IMR-90 (cell line): ENCODE results near the gene ARHGEF4. TPM values are rescaled to one million over a fixed set of nuclear protein-coding genes. Genes with fewer than 3 reads are reported as not detected.

Experiments
- ATAC-seq: fragments of 200-7000 bp; cut with Tn5 transposase; 2 replicates; pipeline ENCODE4 v1.9.1; 2020; ENCODE audit warnings: low read depth, mild to moderate bottlenecking, moderate library complexity
- BruUV-seq: library from RNA; stranded (reverse); fragments of 400-500 nt; replicated peaks from 2 replicates; lab custom pipeline; 2021; lab: Mats Ljungman, UMichigan
- CTCF ChIA-PET: fragments of 300-600 bp; formaldehyde crosslinking; extraction: SDS; loops from one replicate; lab custom pipeline; 2021; ENCODE audit warnings: antibody characterized with exemption; lab: Yijun Ruan, JAX
- POLR2A ChIA-PET: fragments of 300-600 bp; sonication (Branson Sonifier 250); formaldehyde crosslinking; loops from one replicate; lab custom pipeline; 2022; ENCODE audit warnings: antibody characterized with exemption; ENCODE audit not compliant: unreplicated experiment; lab: Charles Lee
- DNase-seq: peaks from one replicate; pipeline ENCODE4 v3.0.0; 2013
- H2AFZ ChIP-seq: replicated peaks from 2 replicates; pipeline ENCODE3; 2013; ENCODE audit warnings: low read length, mild to moderate bottlenecking; ENCODE audit not compliant: poor library complexity
- H2AK5ac ChIP-seq: 2 replicates; pipeline ENCODE4 v1.6.1; 2013; ENCODE audit warnings: low read depth, low read length, inconsistent platforms
- H2AK9ac ChIP-seq: replicated peaks from 2 replicates; pipeline ENCODE3; 2013; ENCODE audit warnings: mild to moderate bottlenecking, low read depth, low read length, moderate library complexity; ENCODE audit not compliant: poor library complexity
- H2BK120ac ChIP-seq: 2 replicates; pipeline ENCODE4 v1.6.1; 2013; ENCODE audit warnings: low read depth, low read length, inconsistent platforms
- H2BK15ac ChIP-seq: 3 replicates; pipeline ENCODE4 v1.6.1; 2013; ENCODE audit warnings: low read depth, low read length, inconsistent platforms
- H2BK20ac ChIP-seq: 2 replicates; pipeline ENCODE4 v1.6.1; 2013; ENCODE audit warnings: low read depth, mild to moderate bottlenecking, inconsistent platforms, low read length, moderate library complexity
- H2BK5ac ChIP-seq: 2 replicates; pipeline ENCODE4 v1.6.1; 2013; ENCODE audit warnings: mild to moderate bottlenecking, low read depth, low read length, inconsistent platforms; ENCODE audit not compliant: poor library complexity, severe bottlenecking
- H3K14ac ChIP-seq: replicated peaks from 2 replicates; pipeline ENCODE4 v1.6.1; 2013; ENCODE audit warnings: low read depth, low read length, inconsistent platforms
- H3K18ac ChIP-seq: 2 replicates; pipeline ENCODE4 v1.6.1; 2013; ENCODE audit warnings: low read depth, low read length, control low read depth
- H3K23ac ChIP-seq: 2 replicates; pipeline ENCODE4 v1.6.1; 2013; ENCODE audit warnings: low read depth, low read length, inconsistent platforms
- H3K27ac ChIP-seq: 2 replicates; pipeline ENCODE4 v1.5.1; 2013; ENCODE audit warnings: mild to moderate bottlenecking, control low read depth, low read length; ENCODE audit not compliant: insufficient read depth
- H3K27me3 ChIP-seq: 2 replicates; pipeline ENCODE4 v1.6.1; 2013; ENCODE audit warnings: low read length; ENCODE audit not compliant: control insufficient read depth, insufficient read depth
- H3K36me3 ChIP-seq: 2 replicates; pipeline ENCODE4 v1.6.1; 2013; ENCODE audit warnings: low read length, mixed read lengths; ENCODE audit not compliant: control insufficient read depth, insufficient read depth
- H3K4ac ChIP-seq: 2 replicates; pipeline ENCODE4 v1.6.1; 2013; ENCODE audit warnings: low read depth, low read length, inconsistent platforms
- H3K4me1 ChIP-seq: 2 replicates; pipeline ENCODE4 v1.6.1; 2013; ENCODE audit warnings: low read length, mixed read lengths; ENCODE audit not compliant: control insufficient read depth, insufficient read depth
- H3K4me2 ChIP-seq: 2 replicates; pipeline ENCODE4 v1.6.1; 2013; ENCODE audit warnings: low read depth, mild to moderate bottlenecking, control low read depth, low read length, moderate library complexity
- H3K4me3 ChIP-seq: 2 replicates; pipeline ENCODE4 v1.5.1; 2013; ENCODE audit warnings: low read depth, mild to moderate bottlenecking, control low read depth, low read length, moderate library complexity; ENCODE audit not compliant: insufficient read depth
- H3K56ac ChIP-seq: 2 replicates; pipeline ENCODE4 v1.6.1; 2013; ENCODE audit warnings: low read length, inconsistent platforms; ENCODE audit not compliant: insufficient read depth; ENCODE audit errors: extremely low read depth
- H3K79me1 ChIP-seq, 2 experiments: 2 replicates each; pipeline ENCODE4 v1.6.1; 2013; ENCODE audit warnings: low read length in 2 of 2, inconsistent platforms in 1 of 2, low read depth in 1 of 2
- H3K9ac ChIP-seq: 2 replicates; pipeline ENCODE4 v1.6.1; 2013; ENCODE audit warnings: low read depth, low read length, control low read depth
- H3K9me1 ChIP-seq: 2 replicates; pipeline ENCODE4 v1.6.1; 2013; ENCODE audit warnings: low read length, inconsistent platforms; ENCODE audit not compliant: insufficient read depth
- H3K9me3 ChIP-seq: 2 replicates; pipeline ENCODE4 v1.6.1; 2013; ENCODE audit warnings: low read length; ENCODE audit not compliant: control insufficient read depth, insufficient read depth
- H4K20me1 ChIP-seq: 2 replicates; pipeline ENCODE4 v1.6.1; 2013; ENCODE audit warnings: low read length, inconsistent platforms; ENCODE audit not compliant: insufficient read depth
- H4K5ac ChIP-seq: 2 replicates; pipeline ENCODE4 v1.6.1; 2013; ENCODE audit warnings: mild to moderate bottlenecking, low read depth, low read length, control low read depth
- H4K8ac ChIP-seq, 2 experiments: 2 replicates each; pipeline ENCODE4 v1.6.1; 2013; ENCODE audit warnings: low read depth in 2 of 2, low read length in 2 of 2, control low read depth in 1 of 2, inconsistent platforms in 1 of 2
- H4K91ac ChIP-seq: 2 replicates; pipeline ENCODE4 v1.6.1; 2013; ENCODE audit warnings: low read depth, low read length, inconsistent platforms; ENCODE audit not compliant: insufficient read depth
- BHLHE40 ChIP-seq: fragments of 150-350 bp; IDR thresholded peaks from 2 replicates; pipeline ENCODE4 v1.6.1; 2016; ENCODE audit warnings: mild to moderate bottlenecking, low read depth, low read length
- CEBPB ChIP-seq: IDR thresholded peaks from 2 replicates; pipeline ENCODE4 v1.6.1; 2012; ENCODE audit warnings: low read depth, low read length, improper control_type of control experiment
- CHD1 ChIP-seq: IDR thresholded peaks from 2 replicates; pipeline ENCODE4 v1.6.1; 2012; ENCODE audit warnings: low read depth, low read length, improper control_type of control experiment
- FOS ChIP-seq: fragments of 150-350 bp; IDR thresholded peaks from 2 replicates; pipeline ENCODE4 v1.6.1; 2016; ENCODE audit warnings: low read depth, low read length
- MAFK ChIP-seq: IDR thresholded peaks from 2 replicates; pipeline ENCODE4 v1.6.1; 2012; ENCODE audit warnings: low read depth, low read length, improper control_type of control experiment
- MAZ ChIP-seq: IDR thresholded peaks from 2 replicates; pipeline ENCODE4 v1.6.1; 2012; ENCODE audit warnings: low read depth, mild to moderate bottlenecking, low read length, improper control_type of control experiment, moderate library complexity, borderline replicate concordance
- MXI1 ChIP-seq: IDR thresholded peaks from 2 replicates; pipeline ENCODE4 v1.6.1; 2012; ENCODE audit warnings: low read depth, mild to moderate bottlenecking, low read length, moderate library complexity, borderline replicate concordance
- NFE2L2 ChIP-seq: fragments of 150-350 bp; IDR thresholded peaks from 2 replicates; pipeline ENCODE4 v1.6.1; 2016; ENCODE audit warnings: low read depth, mild to moderate bottlenecking, low read length
- POLR2A ChIP-seq: IDR thresholded peaks from 2 replicates; pipeline ENCODE4 v1.6.1; 2012; ENCODE audit warnings: mild to moderate bottlenecking, low read depth, low read length
- RCOR1 ChIP-seq: IDR thresholded peaks from 2 replicates; pipeline ENCODE4 v1.6.1; 2012; ENCODE audit warnings: mild to moderate bottlenecking, low read length, improper control_type of control experiment; ENCODE audit not compliant: insufficient replicate concordance
- RFX5 ChIP-seq: IDR thresholded peaks from 2 replicates; pipeline ENCODE4 v1.8.0; 2012; ENCODE audit warnings: low read depth, mild to moderate bottlenecking, low read length, moderate library complexity
- USF2 ChIP-seq: fragments of 150-350 bp; IDR thresholded peaks from 2 replicates; pipeline ENCODE4 v1.6.1; 2017; ENCODE audit warnings: mild to moderate bottlenecking, antibody characterized with exemption, low read length, low read depth
- WGBS, 2 experiments: methylation state at CpG; one replicate each; pipeline versions ENCODE4 v1.1.5 to v1.1.7; 2013; ENCODE audit warnings: missing lambda C conversion rate in 2 of 2; ENCODE audit not compliant: insufficient read length in 1 of 2; ENCODE audit errors: extremely low coverage in 2 of 2; 5-methylcytosine and 5-hydroxymethylcytosine counted together
- dilution Hi-C: fragments of 300-500 bp; cut with HindIII; formaldehyde crosslinking; loops from one replicate; pipeline ENCODE4 v1.14.3; 2018; ENCODE audit warnings: low sequenced_read_pairs; ENCODE audit not compliant: unreplicated experiment
- in situ Hi-C: fragments of 300-500 bp; cut with MboI; formaldehyde crosslinking; loops from 3 replicates; pipeline ENCODE4 v1.14.3; 2019; ENCODE audit warnings: low sequenced_read_pairs, inconsistent platforms, mixed read lengths
- intact Hi-C: fragments of 100-400 bp; cut with micrococcal nuclease; formaldehyde crosslinking; loops from 2 replicates; pipeline ENCODE4 v1.10.0; 2022
- polyA plus RNA-seq, 3 experiments: library from polyadenylated mRNA; depleted of rRNA; stranded (reverse); fragments of >200 nt; gene quantifications; 2 replicates each; pipeline ENCODE4 v1.2.3, GENCODE V29; 2012; ENCODE audit warnings: low replicate concordance in 1 of 3
- total RNA-seq: library from RNA; depleted of rRNA; stranded (reverse); fragments of >200 nt; gene quantifications from 2 replicates; pipeline ENCODE4 v1.2.3, GENCODE V29; 2012
- TF ChIP-seq, protein P1 (sequence below): fragments of 150-350 bp; IDR thresholded peaks from 2 replicates; pipeline ENCODE4 v1.6.1; 2016; ENCODE audit warnings: low read depth, mild to moderate bottlenecking, low read length, moderate library complexity, borderline replicate concordance
- TF ChIP-seq, protein P2 (sequence below): conservative IDR thresholded peaks from 2 replicates; pipeline ENCODE4 v1.5.1; 2012; ENCODE audit warnings: mild to moderate bottlenecking, low read depth, low read length, improper control_type of control experiment

The ARHGEF4 gene
- total and polyA plus RNA-seq, 2 of the 4 experiments (the other 2 are of a cell fraction): 2.7 to 5.0 TPM

- BruUV-seq: no TSS peak
- Histone ChIP-seq H4K20me1 (no peaks in the 10 kb centered on the region), H3K9ac (no peak overlapping the region), H2BK20ac (no peak overlapping the region), H3K23ac (no peak overlapping the region), H2AK9ac (no peak overlapping the region), H3K4me2 (no peak overlapping the region), H2BK15ac (no peak overlapping the region), H4K5ac (no peak overlapping the region), H3K56ac (no peak overlapping the region), H4K8ac (no peak overlapping the region), H3K4ac (no peak overlapping the region), H3K4me1 (no peaks in the 10 kb centered on the region), H3K4me3 (no peak overlapping the region), H4K91ac (no peak overlapping the region), H3K36me3 (no peaks in the 10 kb centered on the region), H3K79me1 (no peaks in the 10 kb centered on the region), H2BK120ac (no peak overlapping the region), H3K27me3 (peaks cover 12% of the 10 kb centered on the region), H3K18ac (no peak overlapping the region), H3K27ac (no peak overlapping the region), H3K9me3 (peaks cover 6% of the 10 kb centered on the region; the same call in 1 of the 2 replicates), H3K9me1 (no peaks in the 10 kb centered on the region), H2AFZ (no peak overlapping the region), H2AK5ac (no peak overlapping the region), H3K14ac (no peak overlapping the region), H2BK5ac (no peak overlapping the region)
- 40% methylated on average over 1 of the region's 9 CpGs; no CpG with 5 or more reads in 1 of the 2 experiments for WGBS, 2 experiments
- POLR2A ChIA-PET: no interaction called here
- dilution Hi-C loops: no loop called here
- intact Hi-C loops: no loop called here
- in situ Hi-C loops: no loop called here
- ATAC-seq (no peak), DNase-seq (no peak)
- TF ChIP-seq, protein P1, sequence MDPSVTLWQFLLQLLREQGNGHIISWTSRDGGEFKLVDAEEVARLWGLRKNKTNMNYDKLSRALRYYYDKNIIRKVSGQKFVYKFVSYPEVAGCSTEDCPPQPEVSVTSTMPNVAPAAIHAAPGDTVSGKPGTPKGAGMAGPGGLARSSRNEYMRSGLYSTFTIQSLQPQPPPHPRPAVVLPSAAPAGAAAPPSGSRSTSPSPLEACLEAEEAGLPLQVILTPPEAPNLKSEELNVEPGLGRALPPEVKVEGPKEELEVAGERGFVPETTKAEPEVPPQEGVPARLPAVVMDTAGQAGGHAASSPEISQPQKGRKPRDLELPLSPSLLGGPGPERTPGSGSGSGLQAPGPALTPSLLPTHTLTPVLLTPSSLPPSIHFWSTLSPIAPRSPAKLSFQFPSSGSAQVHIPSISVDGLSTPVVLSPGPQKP: no peak
- TF ChIP-seq MAFK: no peak
- TF ChIP-seq RFX5: no peak
- TF ChIP-seq RCOR1: no peak
- TF ChIP-seq, protein P2, sequence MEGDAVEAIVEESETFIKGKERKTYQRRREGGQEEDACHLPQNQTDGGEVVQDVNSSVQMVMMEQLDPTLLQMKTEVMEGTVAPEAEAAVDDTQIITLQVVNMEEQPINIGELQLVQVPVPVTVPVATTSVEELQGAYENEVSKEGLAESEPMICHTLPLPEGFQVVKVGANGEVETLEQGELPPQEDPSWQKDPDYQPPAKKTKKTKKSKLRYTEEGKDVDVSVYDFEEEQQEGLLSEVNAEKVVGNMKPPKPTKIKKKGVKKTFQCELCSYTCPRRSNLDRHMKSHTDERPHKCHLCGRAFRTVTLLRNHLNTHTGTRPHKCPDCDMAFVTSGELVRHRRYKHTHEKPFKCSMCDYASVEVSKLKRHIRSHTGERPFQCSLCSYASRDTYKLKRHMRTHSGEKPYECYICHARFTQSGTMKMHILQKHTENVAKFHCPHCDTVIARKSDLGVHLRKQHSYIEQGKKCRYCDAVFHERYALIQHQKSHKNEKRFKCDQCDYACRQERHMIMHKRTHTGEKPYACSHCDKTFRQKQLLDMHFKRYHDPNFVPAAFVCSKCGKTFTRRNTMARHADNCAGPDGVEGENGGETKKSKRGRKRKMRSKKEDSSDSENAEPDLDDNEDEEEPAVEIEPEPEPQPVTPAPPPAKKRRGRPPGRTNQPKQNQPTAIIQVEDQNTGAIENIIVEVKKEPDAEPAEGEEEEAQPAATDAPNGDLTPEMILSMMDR: no peak
- TF ChIP-seq MAZ: no peak
- TF ChIP-seq USF2: no peak
- TF ChIP-seq MXI1: no peak
- no peak for TF ChIP-seq FOS
- TF ChIP-seq CEBPB: no peak
- no peak for TF ChIP-seq CHD1
- TF ChIP-seq NFE2L2: no peak
- TF ChIP-seq BHLHE40: no peak
- no peak for TF ChIP-seq POLR2A
- CTCF ChIA-PET: no interaction called here
Measured at GRCh38 chr2:131031875-131032274, 195.2 kb downstream of the ARHGEF4 start.
